CD4-positive, alpha-beta T cell treated with Interleukin-4 for 4 hours (primary cell): ENCODE measurements around the gene CAPN9.

Experiments used
- DNase-seq: peaks from one replicate; pipeline ENCODE4 v3.0.0-alpha.2; 2020

Gene CAPN9

GRCh38 chr1:230800891-230801840, 54.0 kb downstream of the CAPN9 start:
- no peak for DNase-seq

- DNase-seq: no peak
These were observed 57.2 kb downstream of the CAPN9 start for GRCh38 chr1:230804396-230804795.

- DNase-seq: no peak
These were observed 59.4 kb downstream of the CAPN9 start for GRCh38 chr1:230806552-230806951.

DNA sequence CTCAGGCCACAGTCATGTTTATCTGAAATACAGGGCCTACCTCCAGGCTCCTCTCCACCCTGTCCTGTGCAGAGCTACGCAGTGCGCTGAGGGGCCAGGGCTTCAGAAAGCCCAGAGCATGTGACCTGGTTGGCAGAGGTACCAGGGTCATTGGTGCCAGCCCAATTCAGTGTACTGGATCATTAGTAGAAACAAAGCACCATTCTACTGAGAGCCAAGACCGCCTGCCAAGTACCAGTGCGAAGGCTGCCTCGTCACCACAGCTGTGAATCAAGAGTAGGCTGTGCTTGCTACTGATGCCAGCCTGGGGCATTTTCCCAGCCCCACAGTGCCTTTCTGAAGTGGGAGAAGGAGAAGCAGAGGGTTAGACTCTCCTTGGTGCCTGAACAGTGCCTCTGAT, 59.8 kb downstream of the CAPN9 start:
- no peak for DNase-seq

DNA sequence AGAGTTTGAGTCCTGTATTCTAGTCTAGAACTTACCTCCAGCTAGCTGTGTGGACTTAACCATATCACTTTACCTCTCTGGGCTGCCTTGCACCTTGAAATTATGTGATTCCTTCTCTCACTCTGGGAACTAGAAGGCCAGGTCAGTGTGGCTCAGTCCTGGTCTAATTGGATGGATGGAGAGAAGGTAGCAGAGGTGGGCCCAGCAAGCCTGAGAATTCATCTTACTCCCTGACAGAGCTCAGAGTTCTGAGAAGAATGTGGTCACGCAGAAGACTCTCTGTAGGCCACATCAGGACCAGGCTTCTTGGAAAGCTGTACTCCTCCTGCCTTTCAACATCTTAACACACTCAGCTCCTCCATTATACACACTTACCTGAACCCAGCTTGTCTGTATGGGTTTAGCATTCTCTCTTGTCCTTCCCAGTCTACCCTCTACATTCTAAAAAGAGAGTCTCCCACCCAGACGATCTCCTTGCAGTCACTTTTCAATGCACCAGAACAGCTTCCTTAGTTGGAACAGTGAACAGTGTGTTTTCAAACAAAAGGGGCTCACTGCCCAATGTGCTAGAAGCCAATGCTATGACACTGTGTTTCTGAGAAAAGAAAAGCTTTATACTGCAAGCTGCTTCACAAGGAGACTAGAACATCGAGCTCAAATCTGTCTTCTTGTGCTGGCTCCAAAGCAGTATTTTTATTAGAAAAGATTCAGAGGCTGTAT, 60.5 kb downstream of the CAPN9 start:
- no peak for DNase-seq

DNA sequence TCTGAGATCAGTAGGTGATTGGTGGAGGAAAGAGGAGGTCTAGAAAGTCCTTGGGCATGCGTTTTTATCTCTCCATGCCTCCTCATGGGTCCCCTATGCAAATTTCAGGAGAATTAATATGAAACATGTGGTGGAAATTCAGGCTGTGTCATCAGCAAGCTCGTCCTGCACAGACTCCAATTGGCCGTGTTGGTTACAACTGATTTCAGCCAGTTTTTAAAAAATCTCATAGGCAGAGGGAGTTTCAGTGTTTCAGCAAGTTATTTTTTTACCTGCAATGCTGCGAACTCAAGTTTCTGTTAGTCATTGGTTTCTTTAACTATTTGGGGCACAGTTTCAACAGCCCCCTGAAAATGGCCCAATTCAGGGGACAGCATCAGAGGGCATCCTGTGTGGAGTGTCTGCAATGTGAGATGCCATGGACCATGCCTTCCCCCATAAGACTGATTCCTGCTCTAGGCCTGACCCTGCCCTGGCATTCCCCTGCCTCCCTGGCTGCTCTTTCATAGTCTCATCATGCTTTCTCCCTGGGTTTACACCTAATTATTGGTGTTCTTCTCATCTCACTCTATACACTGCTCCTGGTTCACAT, 61.2 kb downstream of the CAPN9 start:
- no peak for DNase-seq

DNA sequence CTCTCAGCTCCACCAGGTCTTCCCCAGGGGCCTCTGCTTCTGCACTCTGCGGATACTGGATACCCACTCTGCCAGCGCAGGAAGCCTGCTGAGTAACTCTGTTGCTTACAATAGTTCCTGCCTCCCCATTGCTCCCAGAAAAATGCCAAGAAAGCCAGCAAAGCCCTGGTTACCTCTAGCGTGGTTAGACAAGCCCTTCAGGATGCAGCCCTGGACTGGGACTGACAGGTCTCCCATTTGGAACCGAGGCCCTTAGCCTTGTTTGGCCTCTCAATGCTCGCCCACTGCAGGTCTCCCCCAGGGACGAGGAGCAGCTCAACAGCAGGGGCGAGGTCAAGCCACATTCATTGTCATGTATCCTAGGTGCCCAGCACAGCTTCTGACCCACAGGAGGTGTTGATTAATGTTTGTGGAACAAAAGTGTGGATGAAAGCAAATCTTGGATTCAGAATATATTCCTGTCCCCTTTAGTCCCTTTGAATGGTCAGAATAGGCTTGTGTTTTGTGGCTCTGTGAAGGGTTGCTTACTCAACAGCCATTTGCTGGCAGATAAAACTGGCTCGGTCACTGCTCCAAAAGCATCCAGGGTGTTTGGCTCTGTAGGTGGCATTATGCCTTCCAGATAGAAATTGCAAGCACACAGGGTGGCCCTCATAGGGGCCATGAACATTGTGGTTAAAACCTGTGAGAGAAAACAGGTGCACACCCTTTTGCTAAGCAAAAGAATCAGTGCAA, 62.2 kb downstream of the CAPN9 start:
- no peak for DNase-seq

DNA sequence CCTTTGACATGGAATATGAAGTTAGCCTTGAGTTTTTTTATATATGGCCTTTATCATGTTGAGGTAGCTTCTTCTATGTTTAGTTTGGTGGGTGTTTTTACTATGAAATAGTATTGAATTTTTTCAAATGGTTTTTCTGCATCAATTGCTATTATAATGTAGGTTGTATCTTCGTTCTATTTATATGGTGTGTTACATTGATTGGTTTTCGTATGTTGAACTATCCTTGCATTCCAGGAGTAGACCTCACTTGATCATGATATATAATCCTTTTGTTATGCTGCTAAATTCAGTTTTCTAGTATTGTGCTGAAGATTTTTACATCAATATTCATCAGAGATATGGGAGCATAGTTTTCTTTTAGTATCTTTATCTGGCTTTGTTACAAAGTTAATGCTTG, 65.4 kb downstream of the CAPN9 start:
- no peak for DNase-seq

DNA sequence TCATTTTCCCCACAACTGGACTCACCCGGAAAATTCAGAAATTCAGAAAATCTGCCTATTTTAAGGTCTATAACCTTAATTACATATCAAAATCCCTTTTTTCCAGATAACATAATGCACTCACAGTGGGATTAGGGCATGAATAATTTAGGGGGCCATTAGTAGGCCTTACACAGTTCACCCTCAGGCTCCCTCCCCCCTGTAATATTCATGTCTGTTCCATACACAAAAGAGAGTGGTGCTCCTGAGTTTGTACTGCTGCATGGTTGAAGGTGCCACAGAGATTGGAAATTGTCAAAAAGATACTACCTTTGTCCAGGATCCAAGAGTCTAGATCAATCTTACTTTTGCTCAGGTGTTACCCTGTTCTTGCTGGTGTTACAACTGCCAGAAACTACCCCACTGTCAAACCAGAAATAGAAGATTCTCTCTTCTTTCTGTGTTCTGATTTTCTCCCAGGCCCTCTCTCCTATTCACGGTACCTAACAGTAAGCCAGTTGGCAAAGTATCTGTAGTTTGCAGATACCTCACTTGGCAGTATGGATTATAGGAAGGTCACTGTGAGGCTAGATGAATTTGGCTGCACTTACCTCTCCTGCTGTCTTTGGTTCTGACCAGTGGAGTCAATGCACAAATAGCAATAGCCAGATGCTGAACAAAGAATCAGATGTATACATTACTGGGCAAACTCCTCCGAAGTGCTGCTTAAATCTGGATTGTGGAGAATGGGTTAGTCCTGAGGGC, 67.9 kb downstream of the CAPN9 start:
- no peak for DNase-seq

DNA sequence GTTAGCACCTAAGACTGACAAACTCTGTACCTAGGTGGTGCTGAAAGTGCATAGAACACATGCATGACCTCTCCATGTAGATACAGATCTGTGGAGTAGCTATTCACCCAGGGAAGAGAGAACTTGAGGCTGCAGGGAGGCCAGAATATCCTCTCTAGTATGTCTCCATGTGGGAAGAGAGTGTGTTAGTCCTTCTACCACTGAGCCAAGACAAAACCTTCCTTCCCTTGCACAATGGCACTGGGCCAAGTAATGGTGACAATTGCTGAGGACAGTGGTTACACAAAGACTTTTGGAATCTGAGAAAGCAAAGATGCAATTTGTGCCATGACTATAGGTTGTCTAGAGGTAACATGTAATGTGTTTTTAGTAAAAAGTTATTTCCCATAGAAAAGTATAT, 68.8 kb downstream of the CAPN9 start:
- DNase-seq: no peak

- no peak for DNase-seq
These were observed 71.2 kb downstream of the CAPN9 start for GRCh38 chr1:230818367-230818766.

- DNase-seq: no peak
These were observed 71.7 kb downstream of the CAPN9 start for GRCh38 chr1:230818901-230819300.

DNA sequence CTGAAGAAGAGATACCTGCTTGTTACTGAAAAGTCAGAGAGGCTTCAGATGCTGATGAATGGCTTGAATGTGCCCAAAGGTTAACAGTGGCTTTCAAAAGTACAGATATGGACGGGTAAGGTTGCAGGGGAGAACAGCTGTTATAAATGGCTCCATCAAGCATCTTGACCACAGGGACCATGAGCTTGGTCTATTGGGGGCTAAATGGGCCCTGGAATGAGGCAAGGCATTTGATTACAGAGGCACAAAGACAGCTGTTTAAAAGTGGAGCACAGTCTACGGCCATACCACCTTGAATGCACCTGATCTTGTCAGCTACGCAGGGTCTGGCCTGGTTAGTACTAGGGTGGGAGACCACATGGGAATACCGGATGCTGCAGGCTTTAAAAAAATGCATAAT, 72.8 kb downstream of the CAPN9 start:
- no peak for DNase-seq

- no peak for DNase-seq
These were observed 73.4 kb downstream of the CAPN9 start for GRCh38 chr1:230820568-230820967.

DNA sequence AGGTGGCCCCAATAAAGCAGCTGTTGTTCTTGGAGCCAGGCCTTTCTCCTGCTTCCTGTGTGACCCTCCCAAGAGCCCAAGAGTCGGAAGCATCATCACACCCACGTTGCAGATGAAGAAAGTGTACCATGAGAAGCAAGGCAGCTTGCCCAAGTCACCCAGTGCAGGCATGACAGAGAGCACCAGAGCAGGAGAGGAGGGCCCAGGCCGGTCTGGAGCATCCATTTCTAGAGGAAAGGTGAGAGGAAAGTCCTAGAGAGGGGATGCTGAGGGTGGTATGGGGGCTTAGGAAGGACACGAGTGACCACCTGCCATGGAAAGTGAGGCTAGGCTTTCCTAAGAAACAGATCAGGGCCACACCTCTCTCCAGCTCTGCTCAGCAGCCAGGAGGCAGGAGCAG, 74.2 kb downstream of the CAPN9 start:
- DNase-seq: no peak

- DNase-seq: no peak
These were observed 74.9 kb downstream of the CAPN9 start for GRCh38 chr1:230822092-230822581.

DNA sequence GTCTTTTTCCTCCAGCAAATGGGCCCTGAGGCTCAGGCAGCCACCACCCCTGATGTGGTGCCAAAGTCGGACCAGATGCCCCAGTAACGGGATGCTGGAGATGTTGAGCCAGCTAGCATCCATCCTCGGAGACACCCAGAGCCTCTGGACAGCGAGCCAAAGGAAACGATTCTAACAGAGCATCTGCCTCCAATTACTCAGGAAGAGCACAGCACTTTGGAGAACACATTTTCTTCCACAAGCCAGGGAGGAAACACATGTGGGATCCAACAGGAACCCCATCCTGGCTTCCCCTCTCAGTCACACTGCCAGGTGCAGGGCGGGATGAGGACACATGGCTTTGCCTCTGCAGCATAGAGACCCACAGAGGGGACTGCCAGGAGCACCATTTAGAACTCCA, 76.2 kb downstream of the CAPN9 start:
- DNase-seq: no peak

DNA sequence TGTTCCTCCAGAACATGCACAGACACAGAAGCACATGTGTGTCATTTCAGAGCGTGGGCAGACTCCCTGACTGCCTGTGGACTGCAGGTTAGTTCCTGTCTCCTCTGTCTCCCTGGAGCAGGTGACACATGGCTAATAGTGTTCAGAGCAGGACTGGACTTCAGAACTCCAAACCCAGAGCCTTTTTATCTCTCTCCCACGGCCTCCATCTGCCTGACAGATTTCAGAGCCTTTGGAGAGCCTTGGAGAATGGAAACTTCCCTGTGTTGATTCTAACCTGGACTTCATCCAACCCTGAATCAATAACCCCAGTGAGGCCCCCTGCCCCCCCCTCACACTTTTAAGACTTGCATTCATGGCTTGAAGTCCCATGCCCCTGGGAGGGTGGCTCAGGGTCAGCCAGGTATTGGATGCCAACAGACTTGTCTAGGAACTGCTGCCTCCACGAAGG, 76.8 kb downstream of the CAPN9 start:
- DNase-seq: no peak

GRCh38 chr1:230824551-230824918, 77.3 kb downstream of the CAPN9 start:
- no peak for DNase-seq

DNA sequence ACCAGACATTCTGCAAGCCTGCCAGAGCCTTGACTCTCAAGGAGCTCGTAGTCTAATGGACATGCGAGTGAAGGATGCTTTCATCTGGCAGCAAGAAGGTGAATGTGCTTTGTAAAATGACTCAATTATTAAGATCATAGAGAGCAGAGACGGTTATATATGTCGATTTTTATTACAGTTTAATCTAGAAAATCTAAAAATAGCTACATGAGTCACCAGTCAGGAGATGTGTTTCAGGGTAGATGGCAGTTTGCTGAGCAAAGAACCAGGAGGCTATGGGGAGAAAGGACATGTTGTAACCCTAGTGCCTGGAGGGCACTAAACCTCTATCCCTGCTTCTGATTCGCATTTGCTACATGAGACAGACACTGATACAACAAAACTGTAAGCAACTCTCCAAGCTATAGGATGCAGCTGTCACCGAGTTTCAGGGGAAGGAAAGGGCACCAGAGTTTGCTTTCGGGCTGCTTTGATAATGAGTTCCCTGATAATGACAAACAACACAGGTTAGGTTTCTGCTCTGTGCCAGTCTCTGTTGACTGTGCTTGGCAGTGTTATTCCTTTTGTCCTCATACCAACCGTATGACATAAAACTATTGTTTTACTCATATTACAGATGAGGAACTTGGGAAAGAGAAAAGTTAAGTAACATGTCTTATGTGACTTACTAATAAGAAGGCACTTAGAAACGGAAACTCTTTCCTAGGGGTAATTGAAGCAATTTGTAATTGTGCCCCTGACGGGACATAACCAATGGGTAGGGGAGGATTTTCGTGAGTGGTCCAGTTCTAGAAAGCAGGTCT, 77.9 kb downstream of the CAPN9 start:
- DNase-seq: no peak

- DNase-seq: no peak
These were observed 78.6 kb downstream of the CAPN9 start for GRCh38 chr1:230825761-230826160.
